GM21423 (cell line): ENCODE results near the gene C10orf105.

Experiments used
- ATAC-seq: cut with Tn5 transposase; IDR thresholded peaks from one replicate; pipeline ENCODE4 v1.9.1; 2021; ENCODE audit warnings: mild to moderate bottlenecking, moderate library complexity; ENCODE audit not compliant: unreplicated experiment

The C10orf105 gene

DNA sequence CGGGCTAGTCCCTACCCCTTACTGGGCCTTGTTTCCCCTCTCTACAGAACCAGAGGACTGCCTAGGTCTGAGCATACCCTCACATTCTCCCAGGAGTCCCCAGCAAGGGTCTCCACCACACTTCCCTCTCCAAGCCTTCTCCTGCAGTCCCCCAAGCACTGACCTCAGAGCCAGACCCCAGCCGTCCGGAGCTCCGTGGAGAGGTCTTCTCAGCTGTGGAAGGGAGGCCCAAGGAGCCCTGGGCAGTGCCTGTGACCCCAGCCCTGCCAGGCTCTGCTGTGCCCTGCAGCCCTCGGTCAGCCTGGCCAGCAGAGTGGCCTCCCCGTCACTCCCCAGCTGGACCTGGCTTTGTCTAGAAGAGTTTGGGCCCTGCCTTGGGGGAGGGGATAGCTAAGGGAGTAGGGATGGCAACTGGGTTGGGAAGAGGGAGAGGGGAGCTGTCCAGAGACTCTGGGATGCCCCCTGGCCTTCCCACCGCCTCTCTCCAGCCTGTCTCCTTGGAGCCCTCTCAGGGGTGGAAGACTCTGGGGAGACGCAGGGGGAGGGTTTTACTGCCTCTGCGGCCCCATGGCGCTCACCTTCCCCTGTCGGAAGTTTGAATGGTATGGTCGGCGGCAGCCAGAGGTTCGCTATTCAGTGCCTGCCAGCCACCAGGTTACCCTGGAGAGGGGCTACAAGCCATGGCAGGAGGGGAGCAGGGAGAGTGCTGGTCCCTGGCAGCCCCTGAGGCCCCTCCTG is at the start of gene C10orf105:
C10orf105 (minus strand) TSS at position 315 of the 738 bp plus-strand sequence. CDS start 3,441 bp downstream, outside the sequence.
- ATAC-seq = no peak

- ATAC-seq = no peak
Observed at GRCh38 chr10:71767420-71768035, 48.0 kb upstream of the C10orf105 start.

GRCh38 chr10:71766717-71767419 is 47.3 kb upstream of the C10orf105 start:
- ATAC-seq = no peak

DNA sequence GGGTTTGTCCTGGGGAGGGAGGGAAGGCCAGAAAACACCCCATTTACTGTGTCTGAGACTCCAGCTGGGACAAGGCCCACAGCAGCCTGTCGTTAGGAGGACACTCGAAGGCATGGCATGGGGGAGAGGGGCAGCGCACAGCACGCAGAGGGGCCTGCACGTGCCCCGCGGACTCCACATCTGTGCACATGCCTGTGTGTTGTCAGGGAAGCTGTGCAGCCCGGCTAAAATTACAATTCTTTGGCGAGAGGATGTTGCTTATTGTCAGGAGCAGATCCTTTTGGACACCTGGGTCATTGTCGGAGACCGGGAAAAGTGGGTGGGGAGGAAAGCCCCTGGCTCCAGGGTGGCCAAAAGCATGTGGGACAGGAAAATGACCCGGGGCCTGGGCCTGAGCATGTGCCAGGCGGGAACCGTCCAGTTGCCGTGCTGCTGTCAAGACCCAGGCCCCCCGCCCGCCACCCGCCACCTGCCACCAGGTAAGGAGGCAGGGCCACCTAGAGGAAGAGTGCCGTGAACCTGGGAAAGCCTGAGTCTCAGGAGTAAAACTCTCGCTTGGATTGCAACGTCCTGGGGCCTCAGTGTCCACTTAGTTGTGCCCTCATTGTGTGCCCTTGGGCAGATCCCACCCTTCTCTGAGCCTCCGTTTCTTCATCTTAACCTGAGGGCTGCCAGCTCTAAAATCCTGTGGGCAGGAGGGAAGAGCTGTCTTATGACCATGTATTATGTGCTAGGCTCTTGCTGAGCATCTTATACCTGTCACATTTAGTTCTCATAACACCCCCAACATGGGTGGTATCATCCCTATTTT is 46.5 kb upstream of the C10orf105 start:
- ATAC-seq = no peak

DNA sequence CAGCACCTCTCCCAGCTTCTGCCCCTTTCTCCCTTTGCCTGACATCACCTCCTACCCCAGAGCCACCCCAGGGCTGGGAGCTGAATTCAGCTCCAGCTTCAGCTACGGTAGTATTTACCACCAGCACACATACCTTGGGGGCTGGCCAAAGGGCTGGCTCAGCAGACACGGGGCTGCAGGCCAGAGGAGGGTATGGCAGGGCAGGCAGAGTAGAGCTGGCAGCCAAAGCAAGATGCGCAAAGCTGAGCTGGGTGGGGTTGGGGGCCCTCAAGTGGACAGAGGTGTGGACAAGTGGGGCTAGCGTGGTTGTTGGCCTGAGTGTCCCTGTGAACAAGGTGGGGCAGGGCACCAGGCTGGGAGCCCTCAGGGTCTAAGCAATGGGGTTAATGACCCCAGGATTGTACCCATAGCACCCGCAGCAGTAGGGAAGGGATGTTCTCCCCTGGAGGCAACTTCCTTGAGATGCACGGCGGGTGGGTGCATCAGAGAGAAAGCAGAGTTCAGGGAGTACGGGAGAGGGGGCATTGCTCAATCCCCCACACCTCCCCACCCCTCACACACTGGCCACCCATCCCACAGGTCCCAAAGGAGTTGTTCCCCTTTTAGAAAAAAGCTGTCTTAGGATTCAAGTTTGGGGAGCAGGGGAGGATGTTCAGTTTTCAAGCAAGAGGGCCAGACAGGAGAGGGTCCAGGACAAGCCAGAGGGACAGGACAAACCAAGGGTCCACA is 45.8 kb upstream of the C10orf105 start:
- no peak for ATAC-seq

DNA sequence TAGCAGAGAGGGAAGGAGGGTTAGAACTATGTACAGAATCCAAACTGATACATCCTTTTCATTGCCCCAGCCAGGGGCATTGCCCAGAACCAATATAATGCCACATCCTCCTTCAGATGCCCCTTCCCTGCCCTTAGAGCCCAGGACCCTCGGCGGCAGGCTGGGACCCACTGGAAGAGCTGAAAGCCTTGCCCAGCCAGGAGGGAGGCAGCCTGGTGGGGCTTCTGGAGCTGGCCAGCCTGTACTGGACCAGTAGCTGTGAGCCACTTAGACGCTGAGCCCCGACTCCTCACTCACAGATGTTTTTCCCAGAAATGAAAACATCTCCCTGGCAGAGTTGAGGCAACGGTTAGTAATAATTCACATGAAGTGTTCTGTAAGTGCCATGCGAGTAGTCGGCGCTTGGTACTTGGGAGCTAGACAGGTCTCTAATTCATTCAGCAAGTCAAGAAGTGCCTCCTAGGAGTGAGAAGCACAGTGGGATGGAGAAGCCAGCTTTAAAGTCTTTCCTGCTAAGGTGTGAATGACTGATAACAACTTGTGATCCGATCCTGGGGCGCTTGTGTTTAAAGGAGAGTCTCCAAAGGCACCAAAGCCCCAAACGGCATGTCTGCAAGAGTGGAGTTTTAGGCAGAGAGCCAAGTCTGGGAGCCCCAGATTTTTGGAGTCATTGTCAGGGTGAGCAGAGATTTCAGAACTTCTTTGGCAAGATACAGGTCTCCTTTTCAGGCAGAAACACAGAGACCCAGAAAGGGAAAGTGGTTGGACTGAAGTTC is 44.0 kb upstream of the C10orf105 start:
- no peak for ATAC-seq

GRCh38 chr10:71762324-71762723 is 42.7 kb upstream of the C10orf105 start:
- ATAC-seq = no peak

GRCh38 chr10:71761541-71762113 is 42.0 kb upstream of the C10orf105 start:
- no peak for ATAC-seq

- ATAC-seq = no peak
Observed at GRCh38 chr10:71761105-71761511, 41.5 kb upstream of the C10orf105 start.

DNA sequence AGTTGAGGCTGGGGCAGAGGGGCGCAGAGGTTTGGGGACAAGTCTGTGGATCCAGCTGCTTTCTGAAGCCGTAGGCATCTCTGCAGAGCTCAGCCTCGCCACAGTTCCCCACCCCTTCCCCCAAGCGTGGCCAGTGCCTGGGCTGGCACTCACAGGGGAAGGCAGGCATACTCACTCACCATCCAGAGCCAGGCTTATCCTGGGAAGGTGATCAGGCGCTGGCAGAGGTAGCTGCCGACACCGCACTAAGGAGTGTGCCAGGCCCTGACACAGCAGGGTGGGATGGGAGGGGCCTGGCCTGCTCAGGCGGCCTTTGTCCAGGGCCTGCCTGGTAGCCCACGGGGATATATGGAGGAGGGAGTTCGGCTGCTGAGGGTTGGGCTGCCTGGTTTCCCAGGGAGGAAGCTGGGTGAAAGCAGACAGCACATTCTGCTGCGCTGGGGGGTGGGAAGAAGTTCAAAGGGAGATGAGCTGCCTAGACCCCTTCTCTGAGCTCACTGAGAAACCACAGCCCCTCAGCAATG is 37.9 kb upstream of the C10orf105 start:
- no peak for ATAC-seq

DNA sequence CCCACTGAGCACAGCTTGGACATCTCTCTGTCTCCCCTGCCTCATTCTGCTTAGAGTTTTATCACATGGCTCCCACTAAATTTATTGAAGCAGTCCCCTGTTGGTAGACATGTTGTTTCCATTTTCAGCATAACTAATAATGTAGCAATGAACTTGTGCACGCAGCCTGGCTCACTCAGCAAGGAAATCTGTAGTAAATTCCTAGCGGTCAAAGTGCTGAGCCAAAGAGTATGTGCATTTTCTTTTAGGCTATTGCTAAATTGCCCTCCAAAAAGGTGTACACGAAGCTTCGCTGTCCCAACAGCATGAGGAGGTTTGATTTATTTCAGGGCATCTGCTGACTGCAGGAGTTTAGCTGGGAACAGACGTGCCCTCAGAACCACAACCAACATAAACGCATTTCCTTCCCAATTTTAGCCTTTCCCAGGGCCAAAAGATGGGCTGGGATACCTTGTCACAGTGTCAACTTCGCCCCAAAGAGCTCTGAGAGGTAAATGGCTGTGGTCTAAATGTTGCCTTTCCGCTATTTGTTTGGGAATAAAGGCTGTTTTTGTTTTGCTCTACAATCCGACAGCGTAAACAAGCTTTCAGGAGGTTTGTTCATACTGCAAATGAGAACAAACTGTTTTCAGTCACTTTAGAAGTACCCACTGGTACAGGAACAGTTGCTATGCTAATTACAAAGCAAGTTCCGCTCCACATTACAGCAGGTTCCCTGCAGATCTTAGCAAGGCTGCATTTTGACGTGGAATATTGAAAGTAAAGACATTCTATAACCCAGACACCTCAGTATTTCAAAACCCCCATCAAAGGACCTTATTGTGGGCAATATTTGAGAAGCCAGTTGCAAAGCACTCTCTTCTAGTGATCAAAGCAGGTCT is 37.0 kb upstream of the C10orf105 start:
- ATAC-seq = no peak

DNA sequence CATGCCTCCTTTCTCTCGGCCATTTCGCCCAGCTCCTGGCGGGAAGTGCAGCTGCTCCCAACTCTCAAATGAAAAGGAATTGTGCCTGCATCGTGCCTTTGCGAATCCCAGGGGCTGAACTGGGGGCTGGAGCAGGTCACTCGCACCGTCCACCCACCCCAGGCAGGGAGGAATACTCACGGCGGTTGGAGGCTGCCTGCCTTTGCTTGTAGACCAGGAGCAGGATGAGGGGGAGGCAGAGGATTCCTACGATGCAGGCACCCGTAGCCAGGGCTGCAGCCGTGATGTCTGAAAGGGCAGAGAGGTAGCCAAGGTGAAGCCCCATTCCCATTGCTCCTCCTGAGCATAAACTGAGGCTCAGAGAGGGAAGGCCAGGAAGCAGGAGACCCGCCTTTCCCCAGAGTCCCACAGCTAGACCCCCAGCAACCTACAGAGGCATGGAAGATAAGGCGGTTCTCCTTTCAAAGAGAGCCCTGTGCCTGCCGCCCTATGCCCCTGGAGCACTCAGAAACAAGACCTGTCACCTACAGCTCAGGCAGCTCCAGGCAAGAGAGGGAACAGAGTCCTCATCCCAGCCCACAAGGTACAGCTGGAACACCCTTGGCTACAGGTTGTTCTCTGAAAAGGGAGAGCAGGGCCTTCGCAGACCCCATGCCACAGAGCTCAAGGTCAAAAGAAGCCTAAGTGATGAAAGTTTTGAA is 35.8 kb upstream of the C10orf105 start:
- no peak for ATAC-seq

GRCh38 chr10:71754562-71754961 is 35.0 kb upstream of the C10orf105 start:
- ATAC-seq = no peak

- no peak for ATAC-seq
Observed at GRCh38 chr10:71753960-71754505, 34.5 kb upstream of the C10orf105 start.

GRCh38 chr10:71753091-71753959 is 33.7 kb upstream of the C10orf105 start:
- no peak for ATAC-seq

GRCh38 chr10:71752391-71753090 is 33.0 kb upstream of the C10orf105 start:
- no peak for ATAC-seq
